OCI-LY7 (cell line): ENCODE results near the gene SBF1. TPM values are rescaled to one million over a fixed set of nuclear protein-coding genes. Genes with fewer than 3 reads are reported as not detected.

Experiments used
- BruUV-seq: library from RNA; stranded (reverse); fragments of 400-500 nt; replicated peaks from 2 replicates; lab custom pipeline; 2021; lab: Mats Ljungman, UMichigan
- CTCF ChIA-PET: fragments of 300-600 bp; sonication (Branson Sonifier 250); formaldehyde crosslinking; loops from one replicate; lab custom pipeline; 2022; ENCODE audit warnings: antibody characterized with exemption; ENCODE audit not compliant: unreplicated experiment; lab: Charles Lee
- POLR2A ChIA-PET: fragments of 300-600 bp; sonication (Branson Sonifier 250); formaldehyde crosslinking; loops from one replicate; lab custom pipeline; 2022; ENCODE audit warnings: antibody characterized with exemption; lab: Charles Lee
- DNase-seq: peaks from one replicate; pipeline ENCODE4 v3.0.0-alpha.2; 2015; ENCODE audit warnings: low spot score
- H2AFZ ChIP-seq: fragments of 200-600 bp; sonication (generic), shearing (Covaris generic); 2 replicates; pipeline ENCODE4 v1.6.1; 2014; ENCODE audit warnings: mild to moderate bottlenecking, antibody characterized with exemption, low read length, moderate library complexity
- H3K27ac ChIP-seq: fragments of 200-600 bp; sonication (generic); 2 replicates; pipeline ENCODE4 v1.5.1; 2014; ENCODE audit warnings: mixed run types, low read depth, mild to moderate bottlenecking, moderate library complexity, low read length, inconsistent platforms; ENCODE audit not compliant: poor library complexity, severe bottlenecking
- H3K36me3 ChIP-seq: fragments of 200-600 bp; sonication (generic); 2 replicates; pipeline ENCODE4 v1.6.1; 2014; ENCODE audit warnings: mild to moderate bottlenecking, antibody characterized with exemption, low read length, moderate library complexity, mixed read lengths; ENCODE audit not compliant: insufficient read depth
- H3K4me1 ChIP-seq: fragments of 200-600 bp; sonication (generic); 2 replicates; pipeline ENCODE4 v1.5.1; 2014; ENCODE audit warnings: mild to moderate bottlenecking, low read length; ENCODE audit not compliant: insufficient read depth, poor library complexity, severe bottlenecking
- H3K4me2 ChIP-seq: fragments of 200-600 bp; sonication (generic); 2 replicates; pipeline ENCODE4 v1.6.1; 2014; ENCODE audit warnings: mild to moderate bottlenecking, low read length
- H3K4me3 ChIP-seq: fragments of 200-600 bp; sonication (generic); 2 replicates; pipeline ENCODE4 v1.5.1; 2014; ENCODE audit warnings: mild to moderate bottlenecking, low read depth, low read length; ENCODE audit not compliant: poor library complexity, severe bottlenecking
- H3K79me2 ChIP-seq: fragments of 200-600 bp; sonication (generic); 2 replicates; pipeline ENCODE4 v1.6.1; 2016; ENCODE audit warnings: low read depth, mild to moderate bottlenecking, low read length, moderate library complexity, mixed read lengths; ENCODE audit not compliant: insufficient read depth
- H3K9me2 ChIP-seq: fragments of 200-600 bp; sonication (generic); 2 replicates; pipeline ENCODE4 v1.6.1; 2016; ENCODE audit warnings: mild to moderate bottlenecking, low read length, mixed read lengths; ENCODE audit not compliant: insufficient read depth
- H3K9me3 ChIP-seq: fragments of 200-600 bp; sonication (generic); 2 replicates; pipeline ENCODE4 v1.6.1; 2014; ENCODE audit warnings: mild to moderate bottlenecking, mixed run types, low read length, mixed read lengths
- H4K20me1 ChIP-seq: fragments of 200-600 bp; sonication (generic); 2 replicates; pipeline ENCODE4 v1.6.1; 2014; ENCODE audit warnings: mild to moderate bottlenecking, antibody characterized with exemption, low read length, moderate library complexity, mixed read lengths; ENCODE audit not compliant: insufficient read depth
- EZH2phosphoT487 ChIP-seq: fragments of 200-600 bp; sonication (generic); IDR thresholded peaks from 2 replicates; pipeline ENCODE4 v1.6.1; 2018; ENCODE audit warnings: low read depth, borderline replicate concordance, mild to moderate bottlenecking, mixed run types, antibody characterized with exemption, low read length, moderate library complexity, mixed read lengths
- intact Hi-C: fragments of 100-400 bp; cut with micrococcal nuclease; formaldehyde crosslinking; loops from one replicate; pipeline ENCODE4 v1.10.0; 2022; ENCODE audit not compliant: unreplicated experiment
- total RNA-seq, 2 experiments: library from RNA; depleted of rRNA in 1 of 2; stranded (reverse); fragments of >200 nt in 1 of 2; shearing (Covaris generic) in 1 of 2; gene quantifications; 2 replicates each; pipeline ENCODE4 v1.2.3, GENCODE V29; 2014 to 2022
- TF ChIP-seq, protein P1 (sequence below): fragments of 200-600 bp; sonication (generic); conservative IDR thresholded peaks from 2 replicates; pipeline ENCODE4 v1.5.1; 2014; ENCODE audit warnings: mild to moderate bottlenecking, antibody characterized with exemption, low read length, moderate library complexity, mixed read lengths

SBF1 gene
- total RNA-seq, 2 experiments from 2014 or later = 177 to 181 TPM

DNA sequence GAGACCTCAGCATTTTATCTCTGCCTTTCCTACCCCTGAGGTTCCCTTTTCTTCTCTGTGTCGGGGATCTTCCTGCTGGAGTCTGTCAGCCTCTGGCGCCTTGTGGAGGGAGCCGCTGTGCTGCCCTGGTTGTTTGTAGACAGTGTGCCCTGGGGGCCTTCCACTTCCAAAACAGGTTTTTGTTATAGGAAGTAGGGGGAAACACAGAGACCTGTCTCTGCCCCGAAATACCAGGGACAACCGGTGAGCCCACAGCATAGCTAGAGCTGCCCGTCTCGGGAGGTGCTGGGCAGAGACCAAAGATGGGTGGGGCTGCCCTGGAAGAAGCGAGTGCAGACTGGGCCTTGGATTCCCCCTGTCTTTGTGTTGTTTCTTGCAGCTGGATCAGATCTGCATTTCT is 41.2 kb upstream of the SBF1 start:
- H4K20me1 ChIP-seq = no peaks in the 10 kb centered on the region
- CTCF ChIA-PET = no interaction called here
- no peaks in the 10 kb centered on the region for H3K9me3 ChIP-seq
- H3K9me2 ChIP-seq = no peaks in the 10 kb centered on the region
- peaks cover 35% of the 10 kb centered on the region for H3K79me2 ChIP-seq
- intact Hi-C loops = no loop called here
- H3K4me2 ChIP-seq = no peak overlapping the region
- no peaks in the 10 kb centered on the region for H3K4me1 ChIP-seq
- TF ChIP-seq, protein P1, sequence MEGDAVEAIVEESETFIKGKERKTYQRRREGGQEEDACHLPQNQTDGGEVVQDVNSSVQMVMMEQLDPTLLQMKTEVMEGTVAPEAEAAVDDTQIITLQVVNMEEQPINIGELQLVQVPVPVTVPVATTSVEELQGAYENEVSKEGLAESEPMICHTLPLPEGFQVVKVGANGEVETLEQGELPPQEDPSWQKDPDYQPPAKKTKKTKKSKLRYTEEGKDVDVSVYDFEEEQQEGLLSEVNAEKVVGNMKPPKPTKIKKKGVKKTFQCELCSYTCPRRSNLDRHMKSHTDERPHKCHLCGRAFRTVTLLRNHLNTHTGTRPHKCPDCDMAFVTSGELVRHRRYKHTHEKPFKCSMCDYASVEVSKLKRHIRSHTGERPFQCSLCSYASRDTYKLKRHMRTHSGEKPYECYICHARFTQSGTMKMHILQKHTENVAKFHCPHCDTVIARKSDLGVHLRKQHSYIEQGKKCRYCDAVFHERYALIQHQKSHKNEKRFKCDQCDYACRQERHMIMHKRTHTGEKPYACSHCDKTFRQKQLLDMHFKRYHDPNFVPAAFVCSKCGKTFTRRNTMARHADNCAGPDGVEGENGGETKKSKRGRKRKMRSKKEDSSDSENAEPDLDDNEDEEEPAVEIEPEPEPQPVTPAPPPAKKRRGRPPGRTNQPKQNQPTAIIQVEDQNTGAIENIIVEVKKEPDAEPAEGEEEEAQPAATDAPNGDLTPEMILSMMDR = no peak
- no peak for TF ChIP-seq EZH2phosphoT487
- H2AFZ ChIP-seq = no peak overlapping the region
- H3K27ac ChIP-seq = no peak overlapping the region
- no peak for DNase-seq
- H3K4me3 ChIP-seq = no peak overlapping the region
- POLR2A ChIA-PET = interaction anchor here (1.4 kb wide), 1 partner anchor 9 kb away, joined by 3 read pairs; no protein-coding TSS in a partner anchor
- H3K36me3 ChIP-seq = peaks cover 86% of the 10 kb centered on the region
- no TSS peak for BruUV-seq

DNA sequence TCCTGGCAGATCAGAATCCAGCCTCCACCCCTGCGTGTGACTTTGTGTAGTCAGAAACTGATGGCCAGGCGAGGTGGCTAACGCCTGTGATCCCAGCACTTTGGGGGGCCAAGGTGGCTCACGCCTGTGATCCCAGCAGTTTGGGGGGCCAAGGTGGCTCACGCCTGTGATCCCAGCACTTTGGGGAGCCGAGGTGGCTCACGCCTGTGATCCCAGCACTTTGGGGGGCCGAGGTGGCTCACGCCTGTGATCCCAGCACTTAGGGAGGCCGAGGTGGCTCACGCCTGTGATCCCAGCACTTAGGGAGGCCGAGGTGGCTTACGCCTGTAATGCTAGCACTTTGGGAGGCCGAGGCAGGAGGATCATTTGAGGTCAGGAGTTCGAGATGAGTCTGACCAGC is 38.3 kb upstream of the SBF1 start:
- peaks cover 64% of the 10 kb centered on the region for H3K36me3 ChIP-seq
- H3K4me1 ChIP-seq = peaks cover 17% of the 10 kb centered on the region
- intact Hi-C loops = no loop called here
- no peak overlapping the region for H2AFZ ChIP-seq
- CTCF ChIA-PET = no interaction called here
- H3K9me3 ChIP-seq = no peaks in the 10 kb centered on the region
- H3K79me2 ChIP-seq = peaks cover 64% of the 10 kb centered on the region
- TF ChIP-seq EZH2phosphoT487 = no peak
- TF ChIP-seq, protein P1 = no peak
- H4K20me1 ChIP-seq = peaks cover 4% of the 10 kb centered on the region; the same call in 1 of the 2 replicates
- no peaks in the 10 kb centered on the region for H3K9me2 ChIP-seq
- POLR2A ChIA-PET = no interaction called here
- no peak overlapping the region for H3K4me3 ChIP-seq
- no peak for DNase-seq
- no TSS peak for BruUV-seq
- H3K4me2 ChIP-seq = no peak overlapping the region
- H3K27ac ChIP-seq = no peak overlapping the region

DNA sequence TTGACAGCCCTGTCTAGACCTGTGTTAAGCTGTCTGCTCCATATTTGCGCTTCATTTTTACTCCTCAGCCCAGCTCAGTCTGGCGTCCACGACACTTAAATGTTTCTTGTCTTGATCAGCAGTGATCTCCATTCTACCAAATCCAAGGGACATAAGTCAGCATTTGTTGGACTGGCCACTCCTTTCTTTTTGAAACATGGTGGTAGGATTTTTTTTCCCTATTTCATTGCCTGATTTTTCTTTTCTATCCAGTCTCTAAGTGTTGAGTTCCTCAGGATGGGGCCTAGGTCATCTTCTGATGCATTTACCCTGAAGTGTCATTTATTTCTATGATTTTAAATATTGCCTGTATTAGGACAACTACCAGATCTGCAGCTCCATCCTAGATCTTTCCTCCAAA is 34.1 kb upstream of the SBF1 start:
- Histone ChIP-seq H3K27ac (peak overlapping the region; percentile 59), H2AFZ (no peak overlapping the region), H3K9me3 (no peaks in the 10 kb centered on the region), H4K20me1 (peaks cover 4% of the 10 kb centered on the region; the same call in 1 of the 2 replicates), H3K79me2 (peaks cover 59% of the 10 kb centered on the region), H3K36me3 (peaks cover 40% of the 10 kb centered on the region), H3K4me3 (peak overlapping the region; percentile 94), H3K4me2 (peak overlapping the region; percentile 97), H3K4me1 (peaks cover 27% of the 10 kb centered on the region), H3K9me2 (no peaks in the 10 kb centered on the region)
- ChIA-PET CTCF (interaction anchor here (0.9 to 2.3 kb wide), 2 partner anchors 17 to 20 kb away, joined by 5 to 9 read pairs; partner anchors contain the start of gene SCO2), POLR2A (interaction anchor here (0.5 to 3.7 kb wide), 6 partner anchors 16 to 82 kb away, joined by 3 to 33 read pairs (median 4); partner anchors contain the start of gene SCO2)
- intact Hi-C loops = loop anchor here (1.0 to 10.0 kb wide), 4 partner anchors 16 to 264 kb away; partner anchors contain the start of genes CHKB, MAPK11, SCO2 and TUBGCP6
- TF ChIP-seq, protein P1 = no peak
- TF ChIP-seq EZH2phosphoT487 = no peak
- DNase-seq = no peak
- TSS peak; percentile 82 for BruUV-seq
